IPS-NIHi7 (cell line): ENCODE measurements around the gene RUSC2.
"Not testable (repeated sequence)": the region's sequence is repeated elsewhere in the genome, so short reads cannot be mapped to it uniquely, and the experiment has no call there.

Source experiments
- DNase-seq: peaks from one replicate; pipeline ENCODE4 v3.0.0; 2012; ENCODE audit warnings: mixed read lengths; ENCODE audit errors: extremely low spot score

Gene RUSC2

GRCh38 chr9:35489313-35490154 lies at the start of gene RUSC2:
RUSC2 (plus strand) TSS chr9:35490111; CDS start chr9:35546522, 56,411 bp downstream.
- peak; percentile 81 for DNase-seq

GRCh38 chr9:35446012-35446411 lies 43.9 kb upstream of the RUSC2 start:
- DNase-seq = no peak

GRCh38 chr9:35448496-35448895 lies 41.4 kb upstream of the RUSC2 start:
- DNase-seq = no peak

GRCh38 chr9:35452481-35452880 lies 37.4 kb upstream of the RUSC2 start:
- DNase-seq = no peak

- no peak for DNase-seq
Measured at GRCh38 chr9:35453786-35454185, 36.1 kb upstream of the RUSC2 start.

- DNase-seq = no peak
Measured at GRCh38 chr9:35464141-35465025, 25.5 kb upstream of the RUSC2 start.

- no peak for DNase-seq
Measured at GRCh38 chr9:35470340-35470739, 19.6 kb upstream of the RUSC2 start.

GRCh38 chr9:35470894-35471293 lies 19.0 kb upstream of the RUSC2 start:
- no peak for DNase-seq

GRCh38 chr9:35476596-35476995 lies 13.3 kb upstream of the RUSC2 start:
- DNase-seq = no peak

GRCh38 chr9:35477211-35477855 lies 12.6 kb upstream of the RUSC2 start:
- peak; percentile 80 for DNase-seq

GRCh38 chr9:35478871-35479270 lies 11.0 kb upstream of the RUSC2 start:
- no peak for DNase-seq

- peak; percentile 60 for DNase-seq
Measured at GRCh38 chr9:35481347-35481975, 8.4 kb upstream of the RUSC2 start.

- DNase-seq = no peak
Measured at GRCh38 chr9:35482071-35482470, 7.8 kb upstream of the RUSC2 start.

GRCh38 chr9:35484406-35484805 lies 5.5 kb upstream of the RUSC2 start:
- DNase-seq = no peak

GRCh38 chr9:35487081-35487480 lies 2.8 kb upstream of the RUSC2 start:
- no peak for DNase-seq

- no peak for DNase-seq
Measured at GRCh38 chr9:35488021-35488420, 1.9 kb upstream of the RUSC2 start.

- DNase-seq = no peak
Measured at GRCh38 chr9:35488566-35489312, 1.2 kb upstream of the RUSC2 start.

- peak; percentile 36 for DNase-seq
Measured at GRCh38 chr9:35490155-35490909, 421 bp downstream of the RUSC2 start.

GRCh38 chr9:35490910-35491465 lies 1.1 kb downstream of the RUSC2 start:
- no peak for DNase-seq

GRCh38 chr9:35493119-35493518 lies 3.2 kb downstream of the RUSC2 start:
- DNase-seq = not testable (repeated sequence)
